Measurements from ENCODE around the gene PLCB2.

GRCh38 chr15:40242601-40243000 lies 65.1 kb downstream of the PLCB2 start:
- no peak for TF ChIP-seq CTCF (IDR thresholded peaks at IDR 0.05; ENCODE audit: extremely low read depth in 1 of 2, insufficient read depth in 1 of 2, low read depth in 1 of 2, low read length in 2 of 2)
- no peak for TF ChIP-seq POLR2AphosphoS5 (IDR thresholded peaks at IDR 0.05; ENCODE audit: insufficient read depth, low read depth, low read length)
- no peak for TF ChIP-seq POLR2A (IDR thresholded peaks at IDR 0.05; ENCODE audit: low read depth, low read length)
- TF ChIP-seq EZH2 (IDR thresholded peaks at IDR 0.05; ENCODE audit: borderline replicate concordance, low read depth, low read length, severe bottlenecking): no peak
- no peak for TF ChIP-seq MAX (IDR thresholded peaks at IDR 0.05; ENCODE audit: insufficient read depth, insufficient read length)

Measured in endothelial cell of umbilical vein (primary cell).